Spleen (tissue), 11 donors: ENCODE results near the gene THRAP3. TPM values are rescaled to one million over a fixed set of nuclear protein-coding genes. Genes with fewer than 3 reads are reported as not detected.
"Not testable (repeated sequence)": the region's sequence is repeated elsewhere in the genome, so short reads cannot be mapped to it uniquely, and the experiment has no call there.

Experiments used
- DNase-seq: peaks from one replicate; pipeline ENCODE4 v3.0.0-alpha.2; 2020
- H3K27ac ChIP-seq, 8 donors: fragments of 200-600 bp; sonication (generic) in 7 of 8; 1 replicate in 4 of 8; 2 replicates in 4 of 8; pipeline versions ENCODE4 v1.5.0 to v1.8.0; 2016 to 2021; ENCODE audit warnings: inconsistent platforms in 4 of 8, mild to moderate bottlenecking in 4 of 8, moderate library complexity in 1 of 8
- H3K27me3 ChIP-seq, 7 donors: fragments of 200-600 bp; sonication (generic) in 6 of 7; replicated peaks in 1 of 7; 1 replicate in 4 of 7; 2 replicates in 3 of 7; pipeline versions ENCODE4 v1.5.0 to v1.8.0; 2016 to 2021; ENCODE audit warnings: inconsistent platforms in 3 of 7, mild to moderate bottlenecking in 1 of 7
- H3K36me3 ChIP-seq, 6 donors: fragments of 200-600 bp; sonication (generic) in 5 of 6; 1 replicate in 4 of 6; 2 replicates in 2 of 6; pipeline versions ENCODE4 v1.5.0 to v1.8.0; 2016 to 2021; ENCODE audit warnings: inconsistent platforms in 2 of 6
- H3K4me1 ChIP-seq, 6 donors: fragments of 200-600 bp; sonication (generic) in 5 of 6; 1 replicate in 3 of 6; 2 replicates in 3 of 6; pipeline versions ENCODE4 v1.5.0 to v1.8.0; 2016 to 2021; ENCODE audit warnings: inconsistent platforms in 3 of 6
- H3K4me3 ChIP-seq, 8 donors: fragments of 200-600 bp; sonication (generic) in 7 of 8; 1 replicate in 4 of 8; 2 replicates in 4 of 8; pipeline versions ENCODE4 v1.5.0 to v1.8.0; 2016 to 2021; ENCODE audit warnings: inconsistent platforms in 4 of 8, mild to moderate bottlenecking in 4 of 8, moderate library complexity in 2 of 8
- H3K9me3 ChIP-seq, 8 donors: fragments of 200-600 bp; sonication (generic) in 7 of 8; 1 replicate in 4 of 8; 2 replicates in 4 of 8; pipeline versions ENCODE4 v1.5.0 to v1.8.0; 2016 to 2021; ENCODE audit warnings: inconsistent platforms in 4 of 8
- CTCF ChIP-seq, 11 experiments: fragments of 200-600 bp in 7 of 11; fragments of 450-650 bp in 4 of 11; sonication (generic) in 4 of 11; IDR thresholded peaks in 8 of 11; conservative IDR thresholded peaks in 3 of 11; 1 replicate in 7 of 11; 2 replicates in 4 of 11; pipeline versions ENCODE4 v1.4.0 to v1.8.0; 2016 to 2021; ENCODE audit warnings: antibody characterized with exemption in 11 of 11, inconsistent platforms in 4 of 11, mild to moderate bottlenecking in 1 of 11
- POLR2A ChIP-seq, 3 donors: fragments of 450-650 bp; IDR thresholded peaks; one replicate each; pipeline ENCODE4 v1.5.1; 2017; ENCODE audit warnings: antibody characterized with exemption in 3 of 3, mild to moderate bottlenecking in 1 of 3
- POLR2AphosphoS5 ChIP-seq, 3 donors: sonication (generic); formaldehyde crosslinking; IDR thresholded peaks; one replicate each; pipeline ENCODE4 v1.5.1; 2017; ENCODE audit warnings: antibody characterized with exemption in 3 of 3
- WGBS, 5 donors: extraction: QIAGEN DNeasy Blood & Tissue Kit in 3 of 5; methylation state at CpG; one replicate each; pipeline versions ENCODE4 v1.1.5 to v1.1.7; 2013 to 2018; 5-methylcytosine and 5-hydroxymethylcytosine counted together
- intact Hi-C: fragments of 100-400 bp; cut with DNase I; formaldehyde crosslinking; loops from one replicate; pipeline ENCODE4 v1.15.0; 2023; ENCODE audit warnings: low total_unique reads
- polyA plus RNA-seq, 3 donors: library from polyadenylated mRNA; stranded (reverse); fragments of 200-250 nt; gene quantifications; one replicate each; pipeline ENCODE4 v1.2.1, GENCODE V29; 2013
- total RNA-seq, 7 donors: library from RNA; depleted of rRNA in 3 of 7; stranded (reverse); fragments of >200 nt in 3 of 7; fragmentation: NEBNext Ultra II Directional in 4 of 7; extraction: Animal tissue kit (Norgen Biotek cat#: 25700) in 4 of 7; gene quantifications; one replicate each; pipeline versions ENCODE4 v1.1.0 to v1.2.1, GENCODE V29; 2016 to 2021
- donor health status: healthy with polysubstance abuse.
- donor health status: DM: no; HTN: no; CAD: no; lungs with moderate emphysema.
- donor health status: DM: no; HTN: no; CAD: no.
- donor health status: Bipolar disorder and iron deficiency.
- donor health status: healthy.
- donor health status: DM: no; HTN: no; CAD: no.
- donor health status: DM: yes; HTN: yes; CAD: no.

The THRAP3 gene
- total and polyA plus RNA-seq, 10 donors = 21.2 to 109 (median 86.4) TPM

GRCh38 chr1:36224537-36225282 is 467 bp downstream of the THRAP3 start:
- Histone ChIP-seq H3K4me3 (peak overlapping the region; percentile 71 to 94 (median 84)), H3K9me3 (no peaks in the 10 kb centered on the region), H3K27ac (peak overlapping the region; percentile 94 to 98 (median 96)), H3K36me3 (peaks cover 0 to 42% (median 23%) of the 10 kb centered on the region in 6 donors), H3K27me3 (no peaks in the 10 kb centered on the region), H3K4me1 (peaks cover 32 to 67% (median 54%) of the 10 kb centered on the region in 6 donors)
- WGBS, 5 donors = 0 to 1% (median 1%) methylated on average over 28 to 29 of the region's 29 CpGs
- intact Hi-C loops = loop anchor here (10.0 kb wide), 1 partner anchor 70 kb away; the partner anchor contains the start of gene MAP7D1
- DNase-seq = peak; percentile 96
- peak in 10 of 11 experiments; percentile 21 to 62 (median 50) for TF ChIP-seq CTCF (IDR thresholded peaks at IDR 0.05 in 8 of 11, conservative IDR thresholded peaks at IDR 0.05 in 3 of 11)
- TF ChIP-seq POLR2AphosphoS5 (IDR thresholded peaks at IDR 0.05) = no peak
- no peak for TF ChIP-seq POLR2A (IDR thresholded peaks at IDR 0.05)

- 20 to 39% (median 28%) methylated on average over 10 of the region's 10 CpGs for WGBS, 5 donors
- Histone ChIP-seq H3K4me3 (peak overlapping the region; percentile 71 to 94 (median 84)), H3K4me1 (peaks cover 32 to 74% (median 57%) of the 10 kb centered on the region in 6 donors), H3K9me3 (no peaks in the 10 kb centered on the region), H3K27ac (peak overlapping the region; percentile 94 to 98 (median 96)), H3K27me3 (no peaks in the 10 kb centered on the region), H3K36me3 (peaks cover 0 to 49% (median 30%) of the 10 kb centered on the region in 6 donors)
- intact Hi-C loops = loop anchor here (10.0 kb wide), 1 partner anchor 71 kb away; the partner anchor contains the start of gene MAP7D1
- no peak for DNase-seq
- TF ChIP-seq CTCF (IDR thresholded peaks at IDR 0.05 in 8 of 11, conservative IDR thresholded peaks at IDR 0.05 in 3 of 11) (no peak), POLR2AphosphoS5 (IDR thresholded peaks at IDR 0.05) (no peak), POLR2A (IDR thresholded peaks at IDR 0.05) (no peak)
Observed at GRCh38 chr1:36225283-36225899, 1.1 kb downstream of the THRAP3 start.

GRCh38 chr1:36230279-36230678 is 6.0 kb downstream of the THRAP3 start:
- WGBS, 5 donors = 93 to 95% (median 94%) methylated on average over 12 of the region's 12 CpGs
- H3K4me3 ChIP-seq, intact Hi-C loops, H3K9me3 ChIP-seq, H3K27ac ChIP-seq, DNase-seq, H3K27me3 ChIP-seq: not testable (repeated sequence)
- Histone ChIP-seq H3K36me3 (peaks cover 0 to 93% (median 43%) of the 10 kb centered on the region in 6 donors), H3K4me1 (peaks cover 49 to 99% (median 88%) of the 10 kb centered on the region in 6 donors)

DNA sequence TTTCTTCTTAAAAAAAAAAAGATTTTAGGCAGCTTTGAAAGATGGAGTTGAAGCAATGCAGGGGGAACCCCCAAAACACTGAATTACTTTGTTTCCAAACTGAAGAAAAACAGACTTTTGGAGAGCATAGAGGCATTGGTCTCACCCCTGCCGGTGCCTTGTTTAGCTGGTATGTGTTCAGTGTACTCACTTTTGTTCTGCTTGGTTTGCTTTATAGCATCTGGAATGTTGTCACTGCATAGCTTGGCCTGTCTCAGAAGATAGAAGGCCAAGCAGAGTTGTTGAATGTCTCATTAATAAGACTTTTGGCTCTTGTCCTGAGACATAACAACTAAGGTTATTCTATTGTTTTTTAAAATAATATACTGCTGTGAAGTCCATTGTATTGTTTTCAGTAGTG is 6.9 kb downstream of the THRAP3 start:
- intact Hi-C loops = no loop called here
- Histone ChIP-seq H3K9me3 (no peaks in the 10 kb centered on the region), H3K27me3 (no peaks in the 10 kb centered on the region), H3K27ac (peak overlapping the region in 4 of 8 donors; percentile 24 to 68 (median 60)), H3K4me3 (no peak overlapping the region), H3K4me1 (peaks cover 45 to 99% (median 88%) of the 10 kb centered on the region in 6 donors), H3K36me3 (peaks cover 0 to 90% (median 42%) of the 10 kb centered on the region in 6 donors)
- WGBS, 5 donors = 47 to 89% (median 82%) methylated on average over 1 of the region's 1 CpG
- DNase-seq = no peak
- no peak for TF ChIP-seq CTCF (IDR thresholded peaks at IDR 0.05 in 8 of 11, conservative IDR thresholded peaks at IDR 0.05 in 3 of 11)
- no peak for TF ChIP-seq POLR2AphosphoS5 (IDR thresholded peaks at IDR 0.05)
- TF ChIP-seq POLR2A (IDR thresholded peaks at IDR 0.05) = no peak
